ENCODE data around the gene SPAG16. TPM values are rescaled to one million over a fixed set of nuclear protein-coding genes. Genes with fewer than 3 reads are reported as not detected.

The SPAG16 gene
- total and polyA plus RNA-seq, 12 donors = 8.4 to 28.3 (median 19.1) TPM

GRCh38 chr2:214242797-214243196 is 958.5 kb downstream of the SPAG16 start:
- WGBS, 2 donors = 79 to 90% methylated on average over 1 of the region's 1 CpG
- Histone ChIP-seq H3K4me3 (no peak overlapping the region), H3K27ac (no peak overlapping the region), H3K27me3 (no peaks in the 10 kb centered on the region), H3K4me1 (no peaks in the 10 kb centered on the region), H3K36me3 (no peaks in the 10 kb centered on the region), H3K9me3 (no peaks in the 10 kb centered on the region)
- no peak for DNase-seq
- no peak for ATAC-seq
- TF ChIP-seq, protein P1, sequence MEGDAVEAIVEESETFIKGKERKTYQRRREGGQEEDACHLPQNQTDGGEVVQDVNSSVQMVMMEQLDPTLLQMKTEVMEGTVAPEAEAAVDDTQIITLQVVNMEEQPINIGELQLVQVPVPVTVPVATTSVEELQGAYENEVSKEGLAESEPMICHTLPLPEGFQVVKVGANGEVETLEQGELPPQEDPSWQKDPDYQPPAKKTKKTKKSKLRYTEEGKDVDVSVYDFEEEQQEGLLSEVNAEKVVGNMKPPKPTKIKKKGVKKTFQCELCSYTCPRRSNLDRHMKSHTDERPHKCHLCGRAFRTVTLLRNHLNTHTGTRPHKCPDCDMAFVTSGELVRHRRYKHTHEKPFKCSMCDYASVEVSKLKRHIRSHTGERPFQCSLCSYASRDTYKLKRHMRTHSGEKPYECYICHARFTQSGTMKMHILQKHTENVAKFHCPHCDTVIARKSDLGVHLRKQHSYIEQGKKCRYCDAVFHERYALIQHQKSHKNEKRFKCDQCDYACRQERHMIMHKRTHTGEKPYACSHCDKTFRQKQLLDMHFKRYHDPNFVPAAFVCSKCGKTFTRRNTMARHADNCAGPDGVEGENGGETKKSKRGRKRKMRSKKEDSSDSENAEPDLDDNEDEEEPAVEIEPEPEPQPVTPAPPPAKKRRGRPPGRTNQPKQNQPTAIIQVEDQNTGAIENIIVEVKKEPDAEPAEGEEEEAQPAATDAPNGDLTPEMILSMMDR (IDR thresholded peaks at IDR 0.05) = no peak
- intact Hi-C loops (cut with DNase I) = no loop called here

DNA sequence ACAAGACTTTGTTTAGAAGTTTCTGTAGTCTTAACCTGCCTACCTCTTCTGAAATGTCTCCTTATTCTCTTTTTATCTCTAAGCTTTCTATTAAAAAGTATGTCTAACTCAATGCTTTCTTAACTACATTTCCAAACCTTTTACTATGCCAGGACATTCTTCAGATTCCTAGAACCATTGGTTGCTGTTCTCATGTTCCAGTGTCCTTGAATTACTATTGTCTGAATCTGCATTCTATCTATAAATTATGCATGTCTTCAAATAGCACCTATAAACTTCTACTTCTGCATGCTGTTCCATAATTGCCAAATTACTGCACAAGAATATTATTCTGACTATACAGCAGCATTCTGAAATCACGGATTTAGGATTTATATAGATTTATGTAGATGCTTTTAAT is 960.6 kb downstream of the SPAG16 start:
- 55 to 69% methylated on average over 1 of the region's 1 CpG for WGBS, 2 donors
- ATAC-seq = no peak

GRCh38 chr2:214246417-214246816 is 962.2 kb downstream of the SPAG16 start:
- ATAC-seq (no peak), DNase-seq (no peak)
- no peak overlapping the region for H3K4me3 ChIP-seq
- H3K36me3 ChIP-seq = no peaks in the 10 kb centered on the region
- no peaks in the 10 kb centered on the region for H3K9me3 ChIP-seq
- no peak overlapping the region for H3K27ac ChIP-seq
- no peaks in the 10 kb centered on the region for H3K27me3 ChIP-seq
- TF ChIP-seq, protein P1 (IDR thresholded peaks at IDR 0.05) = no peak
- intact Hi-C loops (cut with DNase I) = no loop called here
- H3K4me1 ChIP-seq = no peaks in the 10 kb centered on the region

More for the DNA sequence above, 960.6 kb downstream of the SPAG16 start:
- H3K4me3 ChIP-seq = no peak overlapping the region
- no peaks in the 10 kb centered on the region for H3K36me3 ChIP-seq
- DNase-seq = no peak
- no peaks in the 10 kb centered on the region for H3K9me3 ChIP-seq
- TF ChIP-seq, protein P1 (IDR thresholded peaks at IDR 0.05) = no peak
- H3K27me3 ChIP-seq = no peaks in the 10 kb centered on the region
- H3K27ac ChIP-seq = no peak overlapping the region
- intact Hi-C loops (cut with DNase I) = no loop called here
- no peaks in the 10 kb centered on the region for H3K4me1 ChIP-seq

DNA sequence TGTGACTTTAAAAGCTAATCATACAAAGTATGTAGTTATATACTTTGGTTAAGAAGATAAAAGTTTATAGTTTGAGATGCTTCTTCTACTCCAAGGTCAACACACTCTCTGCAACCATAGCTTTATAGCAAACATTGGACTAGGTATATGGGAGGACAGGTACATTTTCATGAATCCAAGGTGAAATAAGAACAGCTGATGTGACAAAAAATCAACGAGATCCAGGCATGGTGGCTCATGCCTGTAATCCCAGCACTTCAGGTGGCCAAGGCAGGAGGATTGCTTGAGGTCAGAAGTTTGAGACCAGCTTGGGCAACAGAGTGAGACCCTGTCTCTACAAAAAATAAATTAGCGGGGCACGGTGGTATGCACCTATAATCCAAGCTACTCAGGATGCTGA is 963.3 kb downstream of the SPAG16 start:
- H3K4me1 ChIP-seq = no peaks in the 10 kb centered on the region
- ATAC-seq (no peak), DNase-seq (no peak)
- H3K36me3 ChIP-seq = no peaks in the 10 kb centered on the region
- peaks cover 0 to 3% (median 0%) of the 10 kb centered on the region in 11 donors for H3K9me3 ChIP-seq
- no peak overlapping the region for H3K27ac ChIP-seq
- intact Hi-C loops (cut with DNase I) = no loop called here
- WGBS, 2 donors = 81 to 87% methylated on average over 3 of the region's 3 CpGs
- no peak overlapping the region for H3K4me3 ChIP-seq
- TF ChIP-seq, protein P1 (IDR thresholded peaks at IDR 0.05) = no peak
- no peaks in the 10 kb centered on the region for H3K27me3 ChIP-seq

Data from heart right ventricle (tissue), 16 donors.